HuH-7 (cell line): ENCODE results near the gene MAGT1.
A peak's percentile ranks its signal among the peaks of the same experiment; 100 is the strongest.
"Not testable (repeated sequence)": the region's sequence is repeated elsewhere in the genome, so short reads cannot be mapped to it uniquely, and the experiment has no call there.

Source experiments
- DNase-seq: peaks from one replicate; pipeline ENCODE4 v3.0.0; 2011; ENCODE audit warnings: low spot score

MAGT1 gene

GRCh38 chrX:77894921-77895886 is at the start of gene MAGT1:
TSS of gene MAGT1 (minus strand) at chrX:77895435. CDS start at chrX:77895410, 25 bp downstream.
- DNase-seq = peak; percentile 82

GRCh38 chrX:77945031-77945430 is 49.8 kb upstream of the MAGT1 start:
- DNase-seq = not testable (repeated sequence)

DNA sequence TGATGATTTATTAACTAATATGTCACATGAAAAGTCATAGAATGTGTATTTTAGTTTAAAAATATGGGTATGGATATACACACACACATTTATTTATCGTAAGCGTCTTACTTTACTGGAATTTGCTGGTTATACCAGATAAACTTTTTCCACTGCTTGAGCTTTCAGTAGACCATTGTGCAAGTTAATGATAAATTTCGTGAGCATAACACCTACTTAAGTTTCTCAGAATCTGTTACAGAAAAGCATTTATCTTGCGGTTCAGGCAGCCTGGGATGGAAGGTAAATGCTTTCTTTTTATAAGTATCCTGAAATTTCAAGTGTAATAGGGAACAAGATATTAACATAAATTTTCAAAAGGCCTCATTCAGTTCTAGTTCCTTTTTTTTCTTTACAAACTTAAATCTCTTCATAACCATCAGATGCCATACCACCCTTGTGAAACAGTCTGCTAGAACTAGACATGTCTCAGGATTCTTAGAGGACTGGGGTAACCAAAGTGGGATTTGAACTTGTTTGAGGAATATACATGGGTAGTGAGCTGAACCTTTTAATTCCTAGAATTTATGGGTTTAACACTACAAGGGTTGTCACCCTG is 42.9 kb upstream of the MAGT1 start:
- no peak for DNase-seq

- DNase-seq = no peak
Measured at GRCh38 chrX:77937291-77937690, 42.1 kb upstream of the MAGT1 start.

GRCh38 chrX:77936299-77936698 is 41.1 kb upstream of the MAGT1 start:
- DNase-seq = no peak

DNA sequence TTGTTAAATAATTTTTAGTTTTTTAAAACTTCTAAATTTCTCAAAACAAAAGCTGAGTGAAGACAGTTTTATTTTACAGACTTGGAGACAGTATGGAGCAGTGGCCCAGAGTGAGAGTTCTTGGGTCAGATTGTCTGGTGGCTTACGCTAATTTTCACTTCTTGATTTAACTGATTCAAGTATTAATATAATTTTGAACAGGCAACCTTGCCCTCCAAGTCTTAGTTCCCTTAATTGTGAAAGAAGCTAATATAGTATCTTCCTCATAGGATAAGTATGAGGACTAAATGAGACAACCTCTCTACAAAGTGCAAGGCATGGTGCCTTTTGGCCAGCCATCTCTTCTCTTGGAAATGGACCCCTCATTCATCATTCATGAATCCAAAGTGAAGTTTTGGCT is 40.7 kb upstream of the MAGT1 start:
- no peak for DNase-seq

DNA sequence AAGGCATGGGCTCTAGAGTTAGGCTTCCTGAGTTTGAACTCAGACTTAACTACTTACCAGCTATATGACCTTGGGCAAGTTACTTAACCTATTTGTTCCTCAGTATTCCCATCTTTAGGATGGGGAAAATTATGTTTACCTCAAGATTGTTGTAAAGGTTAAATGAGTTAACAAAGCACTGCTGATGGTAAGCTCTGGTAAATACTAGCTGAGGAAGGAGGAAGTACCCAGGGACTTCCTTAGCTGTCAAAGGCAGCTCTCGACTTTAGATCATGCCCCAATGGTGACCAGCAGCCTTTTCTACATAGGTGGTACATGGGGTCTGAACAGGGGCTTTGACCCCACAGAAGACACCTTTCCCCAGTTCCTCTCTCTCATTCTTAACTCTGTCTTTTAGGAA is 35.3 kb upstream of the MAGT1 start:
- no peak for DNase-seq

DNA sequence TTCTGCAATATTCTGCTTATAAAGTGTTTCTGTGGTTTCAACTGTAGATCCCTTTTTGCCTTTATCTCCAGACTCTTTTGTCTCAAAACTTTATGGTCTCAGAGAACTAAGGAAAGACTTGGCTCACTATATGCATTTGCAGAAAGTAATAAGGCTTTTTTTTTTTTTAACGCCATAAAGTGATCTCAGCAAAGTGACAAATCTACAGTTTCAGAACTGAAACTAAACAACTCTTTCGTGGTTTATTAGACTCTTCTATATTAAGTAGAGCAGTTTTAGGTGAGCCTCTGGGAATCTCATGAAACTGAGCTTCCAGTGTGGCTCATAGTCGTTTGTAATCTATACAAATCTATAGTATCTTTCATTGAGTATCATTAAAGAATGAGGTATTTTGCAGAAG is 30.5 kb upstream of the MAGT1 start:
- DNase-seq = no peak

DNA sequence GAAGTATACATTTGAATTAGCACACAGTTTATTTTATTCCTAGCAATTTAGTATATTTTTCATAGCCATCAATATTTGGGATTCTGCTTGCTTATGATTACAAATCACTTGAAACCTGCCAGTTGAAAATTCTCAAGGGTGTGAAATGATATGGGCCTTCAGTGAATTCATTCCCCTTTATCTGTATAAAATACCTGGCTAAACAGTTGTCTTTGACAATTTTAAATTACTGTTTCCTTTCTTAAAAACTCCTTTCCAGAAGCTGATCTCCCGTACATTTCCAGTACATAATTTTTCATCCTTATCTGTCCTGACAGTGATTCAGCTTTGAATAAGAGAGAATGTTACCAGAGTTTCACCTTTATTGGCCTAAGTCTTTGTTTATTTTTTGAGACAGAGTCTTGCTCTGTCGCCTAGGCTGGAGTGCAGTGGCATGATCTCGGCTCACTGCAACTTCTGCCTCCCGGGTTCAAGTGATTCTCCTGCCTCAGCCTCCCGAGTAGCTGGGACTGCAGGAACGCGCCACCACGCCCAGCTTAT is 29.2 kb upstream of the MAGT1 start:
- no peak for DNase-seq

- no peak for DNase-seq
Measured at GRCh38 chrX:77922787-77923186, 27.6 kb upstream of the MAGT1 start.

- DNase-seq = not testable (repeated sequence)
Measured at GRCh38 chrX:77919370-77919769, 24.1 kb upstream of the MAGT1 start.

GRCh38 chrX:77918568-77918967 is 23.3 kb upstream of the MAGT1 start:
- no peak for DNase-seq

- no peak for DNase-seq
Measured at GRCh38 chrX:77917294-77917933, 22.2 kb upstream of the MAGT1 start.

- DNase-seq = peak; percentile 89
Measured at GRCh38 chrX:77910108-77910840, 15.0 kb upstream of the MAGT1 start, which contains the start of gene ATP7A. TSS of gene ATP7A (plus strand) at chrX:77910693. CDS start at chrX:77971642, 60,949 bp downstream.

GRCh38 chrX:77901506-77901905 is 6.3 kb upstream of the MAGT1 start:
- DNase-seq = no peak

DNA sequence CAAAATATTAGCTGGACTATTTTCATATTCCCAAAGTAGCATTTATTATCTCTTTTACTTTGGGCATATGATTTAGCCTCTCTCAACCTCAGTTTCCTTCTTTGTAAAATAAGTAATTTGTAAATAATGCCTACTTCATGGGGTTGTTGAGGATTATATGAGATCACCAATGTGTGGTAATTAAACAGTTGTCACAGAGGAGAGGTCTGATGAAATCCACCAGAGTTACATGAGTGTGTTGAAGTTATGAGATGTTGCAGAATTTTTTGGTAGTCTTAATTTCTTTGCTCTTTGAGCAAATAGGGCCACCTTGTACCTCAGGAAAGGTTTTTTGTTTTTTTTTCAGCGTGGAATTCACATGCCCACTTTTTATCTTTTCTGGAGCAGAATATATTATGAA is 5.5 kb upstream of the MAGT1 start:
- DNase-seq = no peak

- peak; percentile 57 for DNase-seq
Measured at GRCh38 chrX:77899081-77899828, 4.0 kb upstream of the MAGT1 start, which contains the start of gene COX7B. TSS of gene COX7B (plus strand) at chrX:77899468. CDS start at chrX:77899554, 86 bp downstream.

GRCh38 chrX:77893713-77894112 is 1.5 kb downstream of the MAGT1 start:
- no peak for DNase-seq

GRCh38 chrX:77892887-77893286 is 2.3 kb downstream of the MAGT1 start:
- no peak for DNase-seq

GRCh38 chrX:77881418-77881817 is 13.8 kb downstream of the MAGT1 start:
- DNase-seq = not testable (repeated sequence)

- DNase-seq = no peak
Measured at GRCh38 chrX:77875372-77875771, 19.9 kb downstream of the MAGT1 start.
